NCI-H146 (cell line): Measurements from ENCODE around the gene ADPGK.

Experiments
- DNase-seq: peaks from one replicate; lab custom pipeline; 2025; lab: John Stamatoyannopoulos, UW

The ADPGK gene

GRCh38 chr15:72790302-72790910 is 6.8 kb upstream of the ADPGK start:
- no peak for DNase-seq

GRCh38 chr15:72787526-72787925 is 4.0 kb upstream of the ADPGK start:
- no peak for DNase-seq

GRCh38 chr15:72786676-72787345 is 3.3 kb upstream of the ADPGK start:
- no peak for DNase-seq

- DNase-seq: no peak
These were observed 2.7 kb upstream of the ADPGK start for GRCh38 chr15:72786242-72786641.

- DNase-seq: no peak
These were observed 2.3 kb upstream of the ADPGK start for GRCh38 chr15:72785841-72786240.

GRCh38 chr15:72785432-72785831 is 1.9 kb upstream of the ADPGK start:
- DNase-seq: no peak

- no peak for DNase-seq
These were observed 908 bp upstream of the ADPGK start for GRCh38 chr15:72784456-72784876.

- peak; percentile 49 for DNase-seq
These were observed 436 bp downstream of the ADPGK start for GRCh38 chr15:72783004-72783639.

GRCh38 chr15:72782274-72783003 is 1.1 kb downstream of the ADPGK start:
- no peak for DNase-seq

- DNase-seq: no peak
These were observed 1.9 kb downstream of the ADPGK start for GRCh38 chr15:72781631-72782030.

GRCh38 chr15:72778796-72779195 is 4.8 kb downstream of the ADPGK start:
- DNase-seq: no peak

- no peak for DNase-seq
These were observed 8.7 kb downstream of the ADPGK start for GRCh38 chr15:72774696-72775383.

GRCh38 chr15:72771329-72771725 is 12.2 kb downstream of the ADPGK start:
- DNase-seq: no peak

- no peak for DNase-seq
These were observed 12.8 kb downstream of the ADPGK start for GRCh38 chr15:72770673-72771328.

GRCh38 chr15:72766780-72767179 is 16.8 kb downstream of the ADPGK start:
- DNase-seq: no peak

GRCh38 chr15:72766025-72766424 is 17.5 kb downstream of the ADPGK start:
- no peak for DNase-seq

GRCh38 chr15:72764656-72765055 is 18.9 kb downstream of the ADPGK start:
- no peak for DNase-seq

- no peak for DNase-seq
These were observed 22.8 kb downstream of the ADPGK start for GRCh38 chr15:72760590-72761260.

- no peak for DNase-seq
These were observed 25.4 kb downstream of the ADPGK start for GRCh38 chr15:72758182-72758581.

- DNase-seq: no peak
These were observed 29.5 kb downstream of the ADPGK start for GRCh38 chr15:72754096-72754495.
